OCI-LY7 (cell line): Measurements from ENCODE around the gene CD300C. TPM values are rescaled to one million over a fixed set of nuclear protein-coding genes. Genes with fewer than 3 reads are reported as not detected.

Source experiments
- Bru-seq: library from RNA; stranded (reverse); fragments of 400-500 nt; gene quantifications from one replicate; lab custom pipeline; 2021; lab: Mats Ljungman, UMichigan
- BruChase-seq, 2 experiments: library from RNA; stranded (reverse); fragments of 400-500 nt; gene quantifications; one replicate each; lab custom pipeline; 2021; lab: Mats Ljungman, UMichigan
- BruUV-seq: library from RNA; stranded (reverse); fragments of 400-500 nt; replicated peaks from 2 replicates; lab custom pipeline; 2021; lab: Mats Ljungman, UMichigan
- CTCF ChIA-PET: fragments of 300-600 bp; sonication (Branson Sonifier 250); formaldehyde crosslinking; loops from one replicate; lab custom pipeline; 2022; ENCODE audit warnings: antibody characterized with exemption; ENCODE audit not compliant: unreplicated experiment; lab: Charles Lee
- POLR2A ChIA-PET: fragments of 300-600 bp; sonication (Branson Sonifier 250); formaldehyde crosslinking; loops from one replicate; lab custom pipeline; 2022; ENCODE audit warnings: antibody characterized with exemption; lab: Charles Lee
- DNase-seq: peaks from one replicate; pipeline ENCODE4 v3.0.0-alpha.2; 2015; ENCODE audit warnings: low spot score
- H2AFZ ChIP-seq: fragments of 200-600 bp; sonication (generic), shearing (Covaris generic); 2 replicates; pipeline ENCODE4 v1.6.1; 2014; ENCODE audit warnings: mild to moderate bottlenecking, antibody characterized with exemption, low read length, moderate library complexity
- H3K27ac ChIP-seq: fragments of 200-600 bp; sonication (generic); 2 replicates; pipeline ENCODE4 v1.5.1; 2014; ENCODE audit warnings: mixed run types, low read depth, mild to moderate bottlenecking, moderate library complexity, low read length, inconsistent platforms; ENCODE audit not compliant: poor library complexity, severe bottlenecking
- H3K36me3 ChIP-seq: fragments of 200-600 bp; sonication (generic); 2 replicates; pipeline ENCODE4 v1.6.1; 2014; ENCODE audit warnings: mild to moderate bottlenecking, antibody characterized with exemption, low read length, moderate library complexity, mixed read lengths; ENCODE audit not compliant: insufficient read depth
- H3K4me1 ChIP-seq: fragments of 200-600 bp; sonication (generic); 2 replicates; pipeline ENCODE4 v1.5.1; 2014; ENCODE audit warnings: mild to moderate bottlenecking, low read length; ENCODE audit not compliant: insufficient read depth, poor library complexity, severe bottlenecking
- H3K4me2 ChIP-seq: fragments of 200-600 bp; sonication (generic); 2 replicates; pipeline ENCODE4 v1.6.1; 2014; ENCODE audit warnings: mild to moderate bottlenecking, low read length
- H3K4me3 ChIP-seq: fragments of 200-600 bp; sonication (generic); 2 replicates; pipeline ENCODE4 v1.5.1; 2014; ENCODE audit warnings: mild to moderate bottlenecking, low read depth, low read length; ENCODE audit not compliant: poor library complexity, severe bottlenecking
- H3K79me2 ChIP-seq: fragments of 200-600 bp; sonication (generic); 2 replicates; pipeline ENCODE4 v1.6.1; 2016; ENCODE audit warnings: low read depth, mild to moderate bottlenecking, low read length, moderate library complexity, mixed read lengths; ENCODE audit not compliant: insufficient read depth
- H3K9me2 ChIP-seq: fragments of 200-600 bp; sonication (generic); 2 replicates; pipeline ENCODE4 v1.6.1; 2016; ENCODE audit warnings: mild to moderate bottlenecking, low read length, mixed read lengths; ENCODE audit not compliant: insufficient read depth
- H3K9me3 ChIP-seq: fragments of 200-600 bp; sonication (generic); 2 replicates; pipeline ENCODE4 v1.6.1; 2014; ENCODE audit warnings: mild to moderate bottlenecking, mixed run types, low read length, mixed read lengths
- H4K20me1 ChIP-seq: fragments of 200-600 bp; sonication (generic); 2 replicates; pipeline ENCODE4 v1.6.1; 2014; ENCODE audit warnings: mild to moderate bottlenecking, antibody characterized with exemption, low read length, moderate library complexity, mixed read lengths; ENCODE audit not compliant: insufficient read depth
- EZH2phosphoT487 ChIP-seq: fragments of 200-600 bp; sonication (generic); IDR thresholded peaks from 2 replicates; pipeline ENCODE4 v1.6.1; 2018; ENCODE audit warnings: low read depth, borderline replicate concordance, mild to moderate bottlenecking, mixed run types, antibody characterized with exemption, low read length, moderate library complexity, mixed read lengths
- intact Hi-C: fragments of 100-400 bp; cut with micrococcal nuclease; formaldehyde crosslinking; loops from one replicate; pipeline ENCODE4 v1.10.0; 2022; ENCODE audit not compliant: unreplicated experiment
- long read RNA-seq: library from polyadenylated mRNA; stranded (forward); transcript quantifications from one replicate; pipeline ENCODE4 v2.0.0, GENCODE V29; 2022
- total RNA-seq, 2 experiments: library from RNA; depleted of rRNA in 1 of 2; stranded (reverse); fragments of >200 nt in 1 of 2; shearing (Covaris generic) in 1 of 2; gene quantifications; 2 replicates each; pipeline ENCODE4 v1.2.3, GENCODE V29; 2014 to 2022
- TF ChIP-seq, protein P1 (sequence below): fragments of 200-600 bp; sonication (generic); conservative IDR thresholded peaks from 2 replicates; pipeline ENCODE4 v1.5.1; 2014; ENCODE audit warnings: mild to moderate bottlenecking, antibody characterized with exemption, low read length, moderate library complexity, mixed read lengths

Gene CD300C
- total RNA-seq (2014; rRNA removed; shearing (Covaris generic)), result not detected in 2 replicates
- total RNA-seq (2022), result not detected in 2 replicates
- Bru-seq, nascent RNA, result not detected
- BruChase-seq, experiment 1, labeled RNA remaining after a 6-hour chase, result not detected
- not detected for BruChase-seq, experiment 2, labeled RNA remaining after a 2-hour chase
- long read RNA-seq, result 0 reads

DNA sequence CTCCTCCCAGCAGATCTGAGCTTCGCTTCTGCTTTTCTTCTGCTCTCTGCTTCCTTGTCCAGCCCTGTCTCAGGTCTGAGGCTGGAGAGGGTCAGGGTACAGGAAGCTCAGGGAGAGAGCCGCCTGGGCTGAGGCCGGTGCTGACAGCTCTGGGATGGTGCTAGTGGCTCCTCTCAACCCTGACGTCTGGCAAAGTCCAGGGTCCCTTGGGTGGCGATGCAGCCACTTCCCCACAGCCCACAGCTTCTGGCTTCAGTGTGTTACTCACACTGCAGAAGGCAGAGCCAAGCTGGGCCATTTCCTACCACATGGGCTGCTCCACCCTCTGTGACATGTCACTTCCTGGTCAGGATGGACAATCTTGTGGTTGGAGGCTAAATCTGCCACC, at the start of gene CD300C:
Gene CD300C, minus strand, starts transcription at position 273 of the 388 bp plus-strand sequence. CDS start 333 bp downstream, outside the sequence.
- ChIA-PET POLR2A (no interaction called here), CTCF (no interaction called here)
- no peak within 1 kb of the TSS for H3K27ac ChIP-seq
- H3K4me1 ChIP-seq, result no peaks in the 10 kb centered on the region
- H2AFZ ChIP-seq, result no peak within 1 kb of the TSS
- no peak for DNase-seq
- H4K20me1 ChIP-seq, result no peaks in the 10 kb centered on the region
- no peaks in the 10 kb centered on the region for H3K36me3 ChIP-seq
- BruUV-seq, result no TSS peak
- H3K79me2 ChIP-seq, result no peaks in the 10 kb centered on the region
- H3K4me2 ChIP-seq, result no peak within 1 kb of the TSS
- no peak within 1 kb of the TSS for H3K4me3 ChIP-seq
- TF ChIP-seq EZH2phosphoT487, result no peak
- TF ChIP-seq, protein P1, sequence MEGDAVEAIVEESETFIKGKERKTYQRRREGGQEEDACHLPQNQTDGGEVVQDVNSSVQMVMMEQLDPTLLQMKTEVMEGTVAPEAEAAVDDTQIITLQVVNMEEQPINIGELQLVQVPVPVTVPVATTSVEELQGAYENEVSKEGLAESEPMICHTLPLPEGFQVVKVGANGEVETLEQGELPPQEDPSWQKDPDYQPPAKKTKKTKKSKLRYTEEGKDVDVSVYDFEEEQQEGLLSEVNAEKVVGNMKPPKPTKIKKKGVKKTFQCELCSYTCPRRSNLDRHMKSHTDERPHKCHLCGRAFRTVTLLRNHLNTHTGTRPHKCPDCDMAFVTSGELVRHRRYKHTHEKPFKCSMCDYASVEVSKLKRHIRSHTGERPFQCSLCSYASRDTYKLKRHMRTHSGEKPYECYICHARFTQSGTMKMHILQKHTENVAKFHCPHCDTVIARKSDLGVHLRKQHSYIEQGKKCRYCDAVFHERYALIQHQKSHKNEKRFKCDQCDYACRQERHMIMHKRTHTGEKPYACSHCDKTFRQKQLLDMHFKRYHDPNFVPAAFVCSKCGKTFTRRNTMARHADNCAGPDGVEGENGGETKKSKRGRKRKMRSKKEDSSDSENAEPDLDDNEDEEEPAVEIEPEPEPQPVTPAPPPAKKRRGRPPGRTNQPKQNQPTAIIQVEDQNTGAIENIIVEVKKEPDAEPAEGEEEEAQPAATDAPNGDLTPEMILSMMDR, result no peak
- intact Hi-C loops, result no loop called here
- no peaks in the 10 kb centered on the region for H3K9me2 ChIP-seq
- no peaks in the 10 kb centered on the region for H3K9me3 ChIP-seq

DNA sequence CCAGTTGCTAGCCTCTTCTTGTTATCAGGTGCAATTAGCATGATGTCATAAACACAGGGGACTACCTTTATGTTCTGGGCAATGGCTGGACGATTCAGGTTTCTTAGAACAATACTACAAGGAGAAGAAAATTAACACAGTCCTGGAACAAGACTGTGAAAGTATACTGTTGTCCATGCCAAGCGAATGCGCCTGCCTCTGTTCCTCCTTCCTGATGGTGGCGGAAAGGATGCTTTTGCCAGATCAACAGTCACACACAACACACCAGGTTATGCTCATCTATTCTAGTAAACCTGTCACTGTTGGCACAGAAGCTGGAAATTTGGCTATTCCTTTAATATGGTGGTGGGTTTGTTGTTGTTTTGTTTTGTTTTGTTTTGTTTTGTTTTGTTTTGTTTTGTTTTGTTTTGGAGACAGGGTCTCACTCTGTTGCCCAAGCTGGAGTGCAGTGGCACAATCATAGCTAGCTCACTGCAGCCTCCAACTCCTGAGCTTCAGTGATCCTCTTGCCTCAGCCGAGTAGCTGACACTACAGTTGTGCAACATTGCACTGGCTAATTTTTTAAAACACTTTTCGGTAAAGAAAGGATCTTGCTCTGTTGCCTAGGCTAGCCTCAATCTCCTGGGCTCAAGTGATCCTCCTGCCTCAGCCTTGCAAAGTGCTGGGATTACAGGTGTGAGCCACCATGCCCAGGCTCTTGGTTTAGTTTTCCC, 49.3 kb upstream of the CD300C start:
- Histone ChIP-seq H3K9me3 (0 out of 2 replicates have a peak, but pooled peaks cover 3% of the 10 kb centered on the region), H3K27ac (no peak overlapping the region), H3K36me3 (no peaks in the 10 kb centered on the region), H3K9me2 (no peaks in the 10 kb centered on the region), H4K20me1 (no peaks in the 10 kb centered on the region), H3K79me2 (no peaks in the 10 kb centered on the region), H3K4me1 (peaks cover 5% of the 10 kb centered on the region), H3K4me3 (no peak overlapping the region), H3K4me2 (no peak overlapping the region), H2AFZ (no peak overlapping the region)
- CTCF ChIA-PET, result no interaction called here
- no peak for DNase-seq
- TF ChIP-seq, protein P1, result no peak
- TF ChIP-seq EZH2phosphoT487, result no peak
- POLR2A ChIA-PET, result interaction anchor here (0.6 to 0.7 kb wide), 2 partner anchors 37 to 667 kb away, joined by 3 to 4 read pairs; no protein-coding TSS in a partner anchor
- intact Hi-C loops, result no loop called here
- no TSS peak for BruUV-seq
